HCEC 1CT (cell line): ENCODE results near the gene DLX6.

Experiments used
- DNase-seq: peaks from one replicate; pipeline ENCODE4 v3.0.0-alpha.2; 2017

Gene DLX6

DNA sequence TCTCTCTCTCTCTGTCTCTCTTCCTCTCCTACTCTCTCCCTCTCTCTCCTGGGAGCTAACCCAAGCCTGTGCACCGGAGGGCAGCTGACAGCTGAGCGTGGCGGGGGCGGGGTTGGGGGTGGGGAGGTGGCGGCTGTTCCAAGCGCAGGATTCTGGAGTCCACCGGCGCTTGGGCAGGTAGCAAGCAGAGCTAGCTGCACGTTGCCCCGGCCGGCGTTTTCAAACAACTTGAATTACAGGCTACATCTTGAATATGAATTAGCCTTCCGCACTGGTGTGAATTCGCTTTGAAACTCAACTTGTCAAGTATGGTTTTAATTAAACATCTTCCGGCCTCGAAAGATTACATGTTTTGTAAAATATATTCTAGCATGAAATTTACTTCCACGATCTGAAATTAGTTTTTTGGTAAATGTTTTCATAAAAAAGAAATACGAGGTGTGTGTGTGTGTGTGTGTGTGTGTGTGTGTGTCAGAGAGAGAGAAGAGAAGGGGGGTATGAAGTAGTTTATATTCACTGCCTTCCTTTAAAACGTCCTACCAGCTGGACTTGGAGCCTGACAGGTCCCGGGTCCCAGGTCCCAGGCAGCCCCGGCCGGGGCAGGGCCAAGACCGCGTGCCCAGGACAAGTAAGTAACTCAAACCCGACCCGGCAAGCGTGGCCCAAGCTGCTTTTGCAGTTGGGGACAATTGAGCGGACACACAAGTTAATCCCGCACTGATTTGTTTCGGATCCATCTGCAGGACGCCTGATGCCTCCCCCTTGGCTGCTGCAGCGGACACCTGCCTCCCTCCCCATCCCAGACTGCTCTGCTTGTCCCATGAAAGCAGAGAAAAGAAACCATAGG lies 9.0 kb upstream of the DLX6 start:
- no peak for DNase-seq

- DNase-seq: no peak
These were observed 8.3 kb upstream of the DLX6 start for GRCh38 chr7:96996958-96997511.

DNA sequence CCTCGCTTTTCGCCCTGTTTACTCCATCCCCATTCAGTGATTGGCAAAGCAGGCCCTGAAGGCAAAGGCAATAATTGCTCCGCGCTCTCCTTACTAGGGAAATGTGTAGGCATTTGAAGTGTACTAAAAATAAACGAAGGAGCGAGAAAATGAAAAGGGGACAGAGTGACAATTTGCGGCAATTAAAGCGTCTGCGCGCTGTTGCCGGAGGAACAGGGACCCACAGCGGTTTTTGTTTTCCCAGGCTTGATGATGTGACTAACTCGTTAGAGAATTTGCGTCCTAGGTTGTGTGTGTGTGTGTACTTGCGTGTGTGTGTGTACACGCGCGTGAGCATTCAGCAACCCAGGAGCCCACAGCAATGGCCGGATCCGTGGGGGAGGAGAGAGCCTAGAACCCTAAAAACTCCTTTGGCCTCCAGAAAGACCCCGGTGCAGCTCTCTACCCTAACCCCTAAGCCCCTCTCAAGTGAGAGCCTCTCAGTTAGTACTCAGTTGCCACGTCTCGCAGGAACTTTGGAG lies 7.8 kb upstream of the DLX6 start:
- DNase-seq: no peak

- DNase-seq: no peak
These were observed 7.0 kb upstream of the DLX6 start for GRCh38 chr7:96998333-96998732.

DNA sequence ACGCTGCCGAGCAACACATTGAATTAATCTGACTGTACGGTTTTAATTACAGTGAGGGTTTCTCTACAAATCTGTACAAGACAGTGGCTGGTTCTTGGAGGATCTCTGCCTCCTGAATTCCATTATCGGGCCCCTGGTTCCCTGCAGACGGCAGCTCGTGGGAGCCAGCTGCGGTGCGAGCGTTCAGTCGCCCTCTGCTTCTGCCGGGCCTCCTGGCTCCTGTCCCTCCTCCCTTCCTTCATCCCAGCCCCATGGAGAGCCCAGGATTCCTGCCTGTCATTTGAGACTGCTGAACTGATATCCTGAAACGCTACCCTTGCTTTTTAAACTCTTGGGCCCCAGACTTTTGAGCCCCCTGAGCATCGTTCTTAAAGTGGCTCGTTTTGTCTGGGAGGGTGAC lies 6.6 kb upstream of the DLX6 start:
- no peak for DNase-seq

GRCh38 chr7:97001221-97001620 lies 4.1 kb upstream of the DLX6 start:
- DNase-seq: no peak

GRCh38 chr7:97001656-97002554 lies 3.4 kb upstream of the DLX6 start:
- DNase-seq: no peak

DNA sequence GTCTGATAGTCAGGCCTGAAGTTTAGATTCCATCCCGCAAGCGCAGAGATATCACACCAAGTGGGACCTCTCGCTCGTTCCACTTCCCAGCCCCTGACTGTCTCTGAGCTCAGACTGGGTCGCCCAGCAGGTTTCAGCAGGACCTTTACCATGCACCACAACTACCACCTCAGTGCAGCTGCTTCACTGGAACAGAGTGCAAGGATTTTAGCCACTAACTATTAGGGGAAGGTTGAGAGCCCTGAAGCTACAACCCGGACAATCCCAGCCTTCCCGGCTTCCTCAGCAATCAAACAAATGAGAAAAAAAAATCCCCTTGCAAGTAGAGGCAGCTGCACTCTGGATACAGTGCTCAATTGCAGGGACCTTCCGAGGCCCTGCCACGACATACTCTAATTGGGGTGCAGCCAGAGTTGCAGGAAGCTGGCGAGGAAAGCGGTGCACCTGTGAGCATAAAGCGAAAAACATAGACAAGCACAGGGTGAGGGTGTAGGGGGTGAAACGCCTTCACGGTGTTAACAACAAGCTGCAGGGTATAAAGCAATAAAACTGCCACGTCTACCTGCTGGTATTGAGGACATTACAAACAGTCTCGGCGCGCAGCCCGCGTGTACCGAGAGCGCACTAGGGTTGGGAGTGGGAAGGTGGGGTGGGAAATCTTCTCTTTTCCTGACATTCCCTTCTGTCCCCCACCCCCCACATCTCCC lies 2.6 kb upstream of the DLX6 start:
- DNase-seq: no peak

GRCh38 chr7:97003262-97004246 lies 1.8 kb upstream of the DLX6 start:
- no peak for DNase-seq

GRCh38 chr7:97004247-97005182 lies 838 bp upstream of the DLX6 start:
- no peak for DNase-seq

DNA sequence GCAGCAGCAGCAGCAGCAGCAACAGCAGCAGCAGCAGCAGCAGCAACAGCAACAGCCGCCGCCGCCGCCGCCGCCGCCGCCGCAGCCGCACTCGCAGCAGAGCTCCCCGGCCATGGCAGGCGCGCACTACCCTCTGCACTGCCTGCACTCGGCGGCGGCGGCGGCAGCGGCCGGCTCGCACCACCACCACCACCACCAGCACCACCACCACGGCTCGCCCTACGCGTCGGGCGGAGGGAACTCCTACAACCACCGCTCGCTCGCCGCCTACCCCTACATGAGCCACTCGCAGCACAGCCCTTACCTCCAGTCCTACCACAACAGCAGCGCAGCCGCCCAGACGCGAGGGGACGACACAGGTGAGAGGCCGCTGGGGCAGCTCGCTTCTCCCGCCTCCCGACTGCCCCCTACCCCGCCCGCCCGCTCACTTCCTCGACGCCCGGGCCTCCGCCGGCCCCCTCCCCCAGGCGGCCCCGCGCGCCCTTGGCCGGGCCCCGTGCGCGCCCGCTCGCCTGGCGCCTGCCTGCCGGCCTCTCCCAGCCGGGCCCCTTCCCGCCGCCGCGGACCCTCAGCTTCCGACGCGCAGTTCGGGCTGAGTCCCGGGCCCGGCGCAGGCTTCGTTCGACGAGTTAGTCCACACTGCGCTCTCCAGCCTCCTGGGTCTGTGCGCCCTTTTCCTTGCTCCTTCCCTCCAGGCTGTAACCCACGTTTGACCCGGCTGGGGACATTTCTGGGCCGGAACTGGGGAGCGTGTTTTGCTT lies 882 bp downstream of the DLX6 start:
- peak; percentile 4 for DNase-seq

DNA sequence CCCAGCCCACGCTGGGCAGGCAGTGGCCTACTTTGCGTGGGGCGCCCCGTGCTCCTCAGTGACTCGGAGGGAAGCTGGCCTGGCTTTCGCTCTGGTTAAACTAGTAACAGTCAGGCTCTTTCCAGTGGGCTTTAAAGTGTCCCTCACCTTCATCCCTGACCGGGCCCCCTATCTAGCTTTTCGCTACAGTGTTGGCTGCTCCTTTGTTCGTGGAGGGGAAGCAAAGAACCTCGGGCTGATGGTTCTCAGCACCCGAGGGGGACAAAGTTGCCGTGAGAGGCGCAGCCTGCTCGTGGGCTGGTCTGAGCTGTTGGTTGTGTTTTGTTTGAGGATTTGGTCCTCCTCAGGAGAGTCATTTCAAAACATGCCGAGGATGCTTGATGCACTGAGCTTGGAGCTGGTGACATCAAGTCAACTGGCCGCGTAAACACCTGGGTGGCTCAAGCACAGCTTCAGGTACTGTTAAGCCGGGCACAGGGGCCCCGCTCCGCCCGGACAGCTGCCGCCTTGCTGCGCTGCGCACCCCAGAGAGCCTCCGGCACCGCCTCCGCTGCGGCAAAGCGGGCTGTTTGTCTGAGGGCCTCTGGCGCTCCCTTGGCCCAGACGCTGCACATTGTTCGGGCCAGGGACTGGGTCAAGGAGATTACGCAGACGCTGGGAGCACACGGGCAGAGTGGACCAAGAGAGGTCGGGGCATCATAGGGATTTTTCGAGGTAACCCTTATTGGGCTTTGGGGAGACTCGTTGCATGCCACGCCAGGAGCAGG lies 1.6 kb downstream of the DLX6 start:
- DNase-seq: no peak

DNA sequence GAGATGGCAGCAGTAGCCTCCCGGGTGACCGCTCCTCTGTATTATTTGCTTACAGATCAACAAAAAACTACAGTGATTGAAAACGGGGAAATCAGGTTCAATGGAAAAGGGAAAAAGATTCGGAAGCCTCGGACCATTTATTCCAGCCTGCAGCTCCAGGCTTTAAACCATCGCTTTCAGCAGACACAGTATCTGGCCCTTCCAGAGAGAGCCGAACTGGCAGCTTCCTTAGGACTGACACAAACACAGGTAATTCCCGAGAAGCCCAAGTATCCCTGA lies 2.2 kb downstream of the DLX6 start:
- no peak for DNase-seq

- no peak for DNase-seq
These were observed 3.0 kb downstream of the DLX6 start for GRCh38 chr7:97008275-97008917.

DNA sequence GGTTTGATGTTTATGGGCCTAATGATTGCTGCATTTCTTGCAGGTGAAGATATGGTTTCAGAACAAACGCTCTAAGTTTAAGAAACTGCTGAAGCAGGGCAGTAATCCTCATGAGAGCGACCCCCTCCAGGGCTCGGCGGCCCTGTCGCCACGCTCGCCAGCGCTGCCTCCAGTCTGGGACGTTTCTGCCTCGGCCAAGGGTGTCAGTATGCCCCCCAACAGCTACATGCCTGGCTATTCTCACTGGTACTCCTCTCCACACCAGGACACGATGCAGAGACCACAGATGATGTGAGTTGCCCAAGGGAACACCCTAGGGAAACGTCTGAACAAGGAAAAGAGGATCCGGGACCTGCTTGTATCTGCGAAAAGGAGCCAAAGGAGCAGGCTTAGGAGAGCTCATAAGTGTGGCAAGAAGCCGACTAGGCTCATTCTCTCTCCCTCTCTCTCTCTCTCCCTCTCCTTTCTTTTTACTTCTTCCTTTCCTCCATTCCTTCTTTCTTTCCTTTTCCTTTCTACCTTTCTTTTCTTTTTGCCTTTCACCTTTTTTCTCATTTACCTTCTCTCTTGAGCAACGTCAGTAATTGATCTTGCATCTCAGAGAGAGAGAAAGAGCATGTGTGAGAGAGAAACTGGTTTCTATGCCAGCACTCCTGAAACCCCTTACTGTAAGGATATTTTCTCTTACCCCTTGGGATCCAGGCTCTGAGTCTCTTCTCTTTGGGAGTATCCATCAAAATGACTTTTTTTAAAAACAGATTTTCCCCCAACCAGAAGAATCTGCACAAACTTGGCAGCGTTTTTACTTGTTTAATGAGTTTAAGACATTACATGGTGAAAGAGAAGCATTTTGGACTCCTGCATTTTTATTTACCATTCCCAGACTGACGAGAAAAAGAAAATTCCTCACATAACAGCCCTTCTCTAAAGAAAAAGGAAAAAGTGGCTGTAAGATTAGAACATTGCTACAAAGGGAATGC lies 4.7 kb downstream of the DLX6 start:
- no peak for DNase-seq

DNA sequence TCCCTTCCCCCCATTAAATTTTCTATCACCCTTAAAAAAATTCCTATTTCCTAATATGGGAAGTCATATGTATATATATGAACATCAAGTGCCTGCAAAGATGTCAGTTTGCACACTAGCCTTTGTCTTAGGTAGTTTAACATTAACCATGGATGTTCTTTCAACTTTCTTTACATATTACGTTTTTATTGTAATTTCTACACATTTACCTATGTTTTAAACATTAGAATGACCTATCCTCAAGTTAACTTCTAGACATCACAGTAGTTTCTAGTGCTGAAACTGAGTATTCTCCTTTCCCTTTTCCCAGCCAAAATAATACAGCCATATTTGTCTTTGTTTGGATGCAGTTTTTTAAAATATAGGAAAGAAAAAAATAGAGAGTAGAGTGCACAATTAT lies 5.8 kb downstream of the DLX6 start:
- DNase-seq: no peak
